Measurements from ENCODE around the gene SORCS2.

The SORCS2 gene

DNA sequence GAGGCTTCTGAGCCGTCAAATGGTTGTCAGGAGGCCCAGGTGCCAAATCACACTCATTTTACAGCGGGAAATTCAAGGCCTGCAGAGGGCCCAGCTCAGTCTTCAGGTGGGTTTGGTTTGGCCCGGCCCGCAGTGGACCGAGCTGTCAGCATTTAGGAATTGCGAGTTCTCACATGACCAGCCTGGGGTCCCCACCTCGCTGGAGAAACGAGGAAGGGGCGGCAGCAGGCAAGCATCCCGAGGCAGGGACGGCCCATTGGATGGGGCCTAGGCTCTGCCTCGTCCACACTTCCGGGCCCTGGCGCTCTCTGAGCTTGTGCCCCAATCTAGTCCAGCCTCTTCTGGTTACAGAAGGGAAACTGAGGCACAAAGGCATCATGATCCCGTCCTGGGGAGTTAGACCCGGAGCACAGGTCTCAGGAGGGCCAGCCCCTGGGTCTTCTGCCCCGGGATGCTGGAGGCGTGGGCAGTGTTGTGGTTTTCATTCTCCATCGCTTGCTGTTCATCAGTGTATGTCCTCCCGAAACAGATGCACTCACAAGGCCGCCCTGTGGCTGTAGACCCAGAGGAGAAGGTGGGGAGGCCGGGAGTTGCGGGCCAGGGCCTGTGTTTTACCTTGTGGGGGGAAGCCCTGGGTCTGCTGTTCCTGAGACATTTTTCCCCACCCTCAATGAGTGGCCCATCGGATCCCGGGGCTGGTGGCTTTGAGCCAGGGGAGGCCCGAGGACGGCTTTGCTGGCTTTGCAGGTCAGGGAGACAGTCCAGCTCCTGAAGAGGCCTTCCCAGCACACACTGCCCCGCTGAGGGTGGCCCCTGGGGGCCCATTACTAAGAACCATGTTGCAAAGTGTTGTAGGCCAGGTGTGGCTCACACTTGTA is 233.5 kb downstream of the SORCS2 start:
- FAIRE-seq (no peak), DNase-seq (ENCODE audit: extremely low spot score, insufficient read length, low read depth) (no peak)

GRCh38 chr4:7426525-7427171 is 234.3 kb downstream of the SORCS2 start:
- DNase-seq (ENCODE audit: extremely low spot score, insufficient read length, low read depth) (no peak), FAIRE-seq (no peak)

DNA sequence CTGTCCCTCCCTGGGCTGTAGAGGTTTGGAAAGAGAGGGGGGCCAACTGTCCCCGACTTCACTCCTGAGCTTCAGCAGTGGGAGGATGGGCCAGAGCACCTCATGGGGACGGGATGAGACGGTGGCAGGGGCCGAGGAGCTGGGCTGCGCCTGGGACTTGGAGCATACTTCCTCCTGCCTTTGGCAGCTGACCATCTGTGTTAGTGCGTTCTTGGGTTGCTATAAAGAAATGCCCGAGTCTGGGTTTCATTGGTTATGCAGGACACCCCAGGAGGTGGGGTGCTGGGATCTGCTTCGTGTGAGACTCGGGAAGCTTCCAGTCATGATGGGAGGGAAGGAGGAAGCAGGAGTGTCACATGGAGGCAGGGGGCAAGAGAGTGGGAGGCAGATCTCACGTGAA is 235.0 kb downstream of the SORCS2 start:
- FAIRE-seq (no peak), DNase-seq (ENCODE audit: extremely low spot score, insufficient read length, low read depth) (no peak)

- no peak for DNase-seq (ENCODE audit: extremely low spot score, insufficient read length, low read depth)
- FAIRE-seq: no peak
These were observed 235.5 kb downstream of the SORCS2 start for GRCh38 chr4:7427831-7428260.

GRCh38 chr4:7428261-7429068 is 236.1 kb downstream of the SORCS2 start:
- FAIRE-seq: no peak
- no peak for DNase-seq (ENCODE audit: extremely low spot score, insufficient read length, low read depth)

GRCh38 chr4:7429069-7429416 is 236.7 kb downstream of the SORCS2 start:
- no peak for FAIRE-seq
- no peak for DNase-seq (ENCODE audit: extremely low spot score, insufficient read length, low read depth)

- no peak for FAIRE-seq
- DNase-seq (ENCODE audit: extremely low spot score, insufficient read length, low read depth): no peak
These were observed 237.3 kb downstream of the SORCS2 start for GRCh38 chr4:7429601-7430078.

GRCh38 chr4:7430368-7430964 is 238.1 kb downstream of the SORCS2 start:
- DNase-seq (ENCODE audit: extremely low spot score, insufficient read length, low read depth) (no peak), FAIRE-seq (no peak)

DNA sequence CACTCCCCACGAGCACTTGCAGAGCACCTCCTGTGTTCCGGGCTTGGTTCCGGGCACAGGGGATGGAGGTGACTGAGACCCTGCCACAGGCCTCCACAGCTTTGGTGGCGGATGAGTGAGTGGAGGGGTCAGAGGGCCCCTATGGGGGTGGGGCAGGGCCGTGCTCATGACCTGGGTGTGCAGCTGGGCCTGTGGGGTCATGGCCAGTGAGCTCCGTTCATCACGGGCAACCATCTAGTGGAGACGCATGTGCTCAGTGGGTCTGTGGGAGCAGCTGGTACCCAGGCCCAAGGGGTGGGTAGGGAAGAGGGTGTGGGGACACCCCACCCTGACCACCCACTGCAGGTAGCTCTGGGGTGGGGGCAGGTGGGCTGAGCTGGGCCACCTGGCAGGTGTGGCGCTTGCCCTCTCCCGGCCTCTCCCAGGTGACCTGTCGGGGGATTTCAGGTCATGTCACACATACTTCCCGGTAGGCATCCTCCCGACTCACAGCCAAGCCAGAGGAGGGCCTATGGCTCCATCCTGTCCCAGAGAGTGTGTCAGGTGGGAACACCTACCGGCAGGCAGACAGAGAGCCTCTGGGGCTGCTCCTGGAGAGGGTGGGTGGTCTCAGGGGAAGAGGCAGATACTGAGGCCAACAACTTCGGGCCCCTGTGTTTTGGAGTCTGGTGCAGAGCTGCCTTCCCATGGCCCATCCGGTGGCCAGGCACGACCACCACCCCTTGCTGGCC is 238.8 kb downstream of the SORCS2 start:
- no peak for DNase-seq (ENCODE audit: extremely low spot score, insufficient read length, low read depth)
- no peak for FAIRE-seq

- no peak for FAIRE-seq
- no peak for DNase-seq (ENCODE audit: extremely low spot score, insufficient read length, low read depth)
These were observed 239.6 kb downstream of the SORCS2 start for GRCh38 chr4:7431696-7432530.

DNA sequence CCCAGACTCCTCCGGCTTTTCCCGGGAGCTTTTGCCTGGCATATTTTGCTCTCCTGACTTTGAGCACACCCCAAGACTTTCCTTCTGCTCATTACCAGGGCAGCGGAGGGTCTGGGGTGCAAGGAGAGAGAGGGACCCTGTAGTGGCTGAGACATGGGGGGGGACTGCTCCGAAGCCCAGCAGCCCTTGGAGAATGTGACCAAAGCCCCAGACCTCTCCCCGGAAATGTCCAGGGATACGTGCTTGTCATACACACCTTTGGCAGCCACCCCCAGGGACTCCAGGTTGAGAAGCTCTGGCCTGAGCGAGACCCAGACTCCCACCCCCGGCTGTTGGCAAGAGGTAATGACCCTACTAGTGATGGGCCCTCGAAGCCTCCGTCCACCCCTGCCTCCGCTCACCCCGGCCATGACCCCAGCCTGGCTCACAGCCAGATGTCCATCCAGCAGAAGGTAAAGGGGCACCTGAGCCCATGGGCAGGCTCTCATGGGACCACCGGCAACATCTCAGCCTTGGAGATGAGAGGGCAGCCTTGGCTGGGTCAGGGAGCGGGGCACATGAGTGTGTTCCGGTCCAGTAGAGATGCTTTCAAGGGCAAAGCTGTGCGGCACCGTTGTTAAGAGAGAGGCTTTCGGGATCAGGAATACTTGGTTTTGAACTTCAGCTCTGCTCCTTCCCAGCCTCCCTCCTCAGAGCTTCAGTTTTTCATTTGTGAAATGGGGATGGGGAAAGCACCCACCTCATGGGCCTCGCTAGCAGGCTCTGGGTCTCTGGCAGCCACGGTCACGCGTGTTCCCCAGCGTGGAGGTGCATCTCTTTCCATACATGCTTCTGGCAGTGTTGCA is 240.4 kb downstream of the SORCS2 start:
- no peak for DNase-seq (ENCODE audit: extremely low spot score, insufficient read length, low read depth)
- no peak for FAIRE-seq

- FAIRE-seq (no peak), DNase-seq (ENCODE audit: extremely low spot score, insufficient read length, low read depth) (no peak)
These were observed 241.2 kb downstream of the SORCS2 start for GRCh38 chr4:7433376-7434140.

- DNase-seq (ENCODE audit: extremely low spot score, insufficient read length, low read depth) (no peak), FAIRE-seq (no peak)
These were observed 241.9 kb downstream of the SORCS2 start for GRCh38 chr4:7434141-7434765.

- no peak for DNase-seq (ENCODE audit: extremely low spot score, insufficient read length, low read depth)
- no peak for FAIRE-seq
These were observed 242.4 kb downstream of the SORCS2 start, which contains the start of gene PSAPL1 for GRCh38 chr4:7434766-7435150. PSAPL1 (minus strand) TSS chr4:7434930; CDS start chr4:7434879, 51 bp downstream.

DNA sequence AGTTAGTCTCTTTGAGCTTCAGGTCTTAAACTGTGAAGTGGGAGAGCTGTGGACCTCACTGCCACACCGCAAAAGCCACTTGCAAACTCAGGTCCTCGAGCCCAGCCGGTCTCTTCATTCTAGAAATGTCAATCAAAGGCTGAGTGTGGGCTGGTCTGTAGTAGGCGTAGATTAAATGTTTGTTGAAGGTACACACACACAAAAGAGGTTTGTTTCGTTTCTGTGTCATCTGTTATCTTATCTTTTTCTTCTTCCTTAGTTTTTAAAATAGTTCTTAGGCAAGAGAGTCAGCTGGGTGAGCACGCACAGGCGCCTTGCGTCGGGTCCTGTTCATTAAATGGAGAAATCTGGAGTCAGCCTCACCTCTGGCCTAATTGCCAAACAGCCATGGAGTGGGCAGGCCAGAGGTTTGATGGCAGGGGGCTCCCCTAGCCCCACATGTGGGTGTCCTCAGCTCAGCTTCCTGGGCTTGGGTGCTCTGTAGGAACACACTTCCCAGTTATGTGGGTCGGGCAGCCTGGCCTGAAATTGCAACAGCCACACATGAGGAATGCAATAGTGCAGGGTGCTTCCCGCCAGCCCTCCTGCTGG is 243.2 kb downstream of the SORCS2 start:
- no peak for DNase-seq (ENCODE audit: extremely low spot score, insufficient read length, low read depth)
- no peak for FAIRE-seq

DNA sequence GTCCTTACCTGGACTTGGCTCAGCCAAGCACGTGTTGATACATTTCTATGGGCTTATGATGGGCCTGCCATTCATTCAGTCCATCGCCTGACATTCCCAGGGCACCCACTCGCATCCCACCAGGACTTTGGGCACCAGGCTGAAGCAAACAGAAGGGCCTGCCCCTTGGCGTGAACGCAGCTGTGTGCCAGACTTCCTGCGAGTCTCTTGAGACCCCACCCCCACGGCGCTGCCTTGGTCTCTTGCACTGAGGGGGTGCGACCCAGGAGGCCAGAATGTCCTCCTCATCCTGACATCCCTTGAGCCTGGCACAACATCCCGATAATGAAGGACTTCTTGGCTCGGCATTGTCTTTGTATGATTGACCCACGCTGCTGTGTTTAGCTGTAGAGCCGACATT is 243.9 kb downstream of the SORCS2 start:
- FAIRE-seq (no peak), DNase-seq (ENCODE audit: extremely low spot score, insufficient read length, low read depth) (no peak)
